Measurements from ENCODE around the gene FBXO38. TPM values are rescaled to one million over a fixed set of nuclear protein-coding genes. Genes with fewer than 3 reads are reported as not detected.

The FBXO38 gene
- total RNA-seq, 1 experiment from 2014 or later = 36.3 TPM

- peaks cover 8 to 14% of the 10 kb centered on the region in 2 experiments; a peak in 3 of 4 replicates for H3K4me1 ChIP-seq (ENCODE audit: control insufficient read depth in 1 of 2, insufficient read depth in 2 of 2, low read length in 2 of 2)
- no peaks in the 10 kb centered on the region for H3K9me2 ChIP-seq (ENCODE audit: insufficient read depth)
- POLR2A ChIA-PET = no interaction called here
- RAD21 ChIA-PET (ENCODE audit: low non-redundant PET in 1 of 2, low total read pairs in 2 of 2, uncharacterized antibody in 2 of 2, unreplicated experiment in 2 of 2) = no interaction called here
- no peaks in the 10 kb centered on the region for H3K27me3 ChIP-seq (ENCODE audit: insufficient read depth, low read length)
- no peaks in the 10 kb centered on the region for H3K79me2 ChIP-seq (ENCODE audit: insufficient read depth, low read length)
- H3K4me3 ChIP-seq (replicated peaks in 1 of 2; ENCODE audit: low read depth in 1 of 2, low read length in 2 of 2) = no peak overlapping the region
- H3K4me2 ChIP-seq (ENCODE audit: low read length) = peak overlapping the region; percentile 60
- intact Hi-C loops (cut with micrococcal nuclease) = no loop called here
- BruUV-seq (replicated peaks) = no TSS peak
- peak overlapping the region; percentile 47 for H2AFZ ChIP-seq (ENCODE audit: low read depth, low read length, poor library complexity, severe bottlenecking)
- TF ChIP-seq CBX3 (IDR thresholded peaks at IDR 0.05; ENCODE audit: low read depth) (0 out of 2 replicates have a peak, but pooled peaks have one; percentile 42), FOSL1 (IDR thresholded peaks at IDR 0.05; ENCODE audit: low read depth) (peak; percentile 54), ZFX (IDR thresholded peaks at IDR 0.05) (no peak), RAD21 (IDR thresholded peaks at IDR 0.05; ENCODE audit: low read depth) (no peak), MAX (IDR thresholded peaks at IDR 0.05) (peak; percentile 59), CTCF (IDR thresholded peaks at IDR 0.05 in 2 of 3, conservative IDR thresholded peaks at IDR 0.05 in 1 of 3; ENCODE audit: borderline replicate concordance in 1 of 3, insufficient read depth in 1 of 3, low read depth in 2 of 3, low read length in 2 of 3) (no peak), SP1 (IDR thresholded peaks at IDR 0.05; ENCODE audit: low read depth) (0 out of 2 replicates have a peak, but pooled peaks have one; percentile 21)
- CTCF ChIA-PET = interaction anchor here (2.6 kb wide), 1 partner anchor 32 kb away, joined by 8 read pairs; no protein-coding TSS in a partner anchor
- ATAC-seq = peak; percentile 79
- H4K20me1 ChIP-seq (ENCODE audit: insufficient read depth) = no peaks in the 10 kb centered on the region
- no peak overlapping the region for H3K9ac ChIP-seq (ENCODE audit: low read length)
- DNase-seq (ENCODE audit: low read depth, low spot score) = peak; percentile 43
- H3K27ac ChIP-seq (ENCODE audit: low read depth, low read length) = no peak overlapping the region
- H3K36me3 ChIP-seq (ENCODE audit: control insufficient read depth in 1 of 2, insufficient read depth in 2 of 2, low read length in 2 of 2) = no peaks in the 10 kb centered on the region
- H3K9me3 ChIP-seq (ENCODE audit: control insufficient read depth in 1 of 2, insufficient read depth in 1 of 2, low read depth in 1 of 2, low read length in 2 of 2) = no peaks in the 10 kb centered on the region
These were observed 40.7 kb upstream of the FBXO38 start for GRCh38 chr5:148343046-148343407.

Measured in HCT116 (cell line).